Naive thymus-derived CD8-positive, alpha-beta T cell (primary cell): ENCODE data around the gene CNTRL. TPM values are rescaled to one million over a fixed set of nuclear protein-coding genes. Genes with fewer than 3 reads are reported as not detected.

ENCODE experiments used
- ATAC-seq, 2 donors: fragments of 150-1000 bp; cut with Tn5 transposase in 1 of 2; sonication (Bioruptor Pico), chemical (Tn5 transposase) in 1 of 2; 1 replicate in 1 of 2; 2 replicates in 1 of 2; pipeline ENCODE4 v1.10.0; 2021; ENCODE audit warnings: mild to moderate bottlenecking in 2 of 2, moderate library complexity in 2 of 2
- POLR2A ChIA-PET: fragments of 350-600 bp; sonication (Branson Sonifier 250); formaldehyde crosslinking; loops from one replicate; lab custom pipeline; 2021; ENCODE audit warnings: antibody characterized with exemption; lab: Charles Lee
- DNase-seq, 10 donors: peaks; one replicate each; pipeline versions ENCODE4 v3.0.0 to v3.0.0-alpha.2; 2020 to 2022
- H3K27ac Mint-ChIP-seq, 10 donors: one replicate each; pipeline ENCODE4 v1.8.0; 2020 to 2022; ENCODE audit warnings: mild to moderate bottlenecking in 10 of 10, mixed read lengths in 10 of 10, moderate library complexity in 4 of 10, inconsistent platforms in 1 of 10
- H3K27me3 Mint-ChIP-seq, 5 donors: one replicate each; pipeline ENCODE4 v1.8.0; 2021 to 2022; ENCODE audit warnings: mixed read lengths in 5 of 5
- H3K36me3 Mint-ChIP-seq, 3 donors: one replicate each; pipeline ENCODE4 v1.8.0; 2020 to 2022; ENCODE audit warnings: mixed read lengths in 3 of 3, mild to moderate bottlenecking in 2 of 3, inconsistent platforms in 1 of 3
- H3K4me1 Mint-ChIP-seq, 4 donors: one replicate each; pipeline ENCODE4 v1.8.0; 2021 to 2022; ENCODE audit warnings: mixed read lengths in 4 of 4
- H3K4me3 Mint-ChIP-seq, 10 donors: one replicate each; pipeline ENCODE4 v1.8.0; 2020 to 2022; ENCODE audit warnings: mild to moderate bottlenecking in 10 of 10, mixed read lengths in 10 of 10, moderate library complexity in 6 of 10, inconsistent platforms in 1 of 10
- H3K9me3 Mint-ChIP-seq, 9 donors: one replicate each; pipeline ENCODE4 v1.8.0; 2020 to 2022; ENCODE audit warnings: mixed read lengths in 9 of 9, mild to moderate bottlenecking in 3 of 9, inconsistent platforms in 1 of 9, moderate library complexity in 1 of 9
- polyA plus RNA-seq, 3 donors: library from polyadenylated mRNA; unstranded; fragments of 300-500 nt; fragmentation: Illumina TruSeq; gene quantifications; one replicate each; pipeline ENCODE4 v1.2.3, GENCODE V29; 2021
- total RNA-seq, 8 experiments: library from RNA in 2 of 8; stranded (reverse) in 2 of 8; gene quantifications; one replicate each; pipeline ENCODE4 v1.2.3 and lab custom pipeline; 2021 to 2026

CNTRL gene
- total and polyA plus RNA-seq, 5 experiments from 2014 or later = 6.5 to 115 (median 20.6) TPM

GRCh38 chr9:121196389-121196788 lies 121.6 kb downstream of the CNTRL start:
- POLR2A ChIA-PET = no interaction called here
- H3K4me3 Mint-ChIP-seq = peak overlapping the region; percentile 22 to 94 (median 69)
- ATAC-seq (peak; percentile 19 to 35), DNase-seq (no peak)
- no peaks in the 10 kb centered on the region for H3K27me3 Mint-ChIP-seq
- peak overlapping the region in 9 of 10 donors; percentile 4 to 88 (median 61) for H3K27ac Mint-ChIP-seq
- H3K9me3 Mint-ChIP-seq = no peaks in the 10 kb centered on the region
- peaks cover 30 to 88% (median 78%) of the 10 kb centered on the region in 4 donors for H3K4me1 Mint-ChIP-seq
- H3K36me3 Mint-ChIP-seq = peaks cover 0 to 14% (median 0%) of the 10 kb centered on the region in 3 donors

GRCh38 chr9:121197132-121197531 lies 122.4 kb downstream of the CNTRL start:
- Mint-ChIP-seq H3K27me3 (no peaks in the 10 kb centered on the region), H3K4me3 (peak overlapping the region; percentile 16 to 95 (median 66)), H3K27ac (peak overlapping the region in 5 of 10 donors; percentile 11 to 85 (median 74)), H3K36me3 (peaks cover 0 to 8% (median 0%) of the 10 kb centered on the region in 3 donors), H3K9me3 (peaks cover 0 to 2% (median 0%) of the 10 kb centered on the region in 9 donors), H3K4me1 (peaks cover 31 to 87% (median 73%) of the 10 kb centered on the region in 4 donors)
- ATAC-seq (no peak), DNase-seq (no peak)
- POLR2A ChIA-PET = no interaction called here

GRCh38 chr9:121198512-121199042 lies 123.8 kb downstream of the CNTRL start:
- Mint-ChIP-seq H3K27me3 (no peaks in the 10 kb centered on the region), H3K4me1 (peaks cover 33 to 80% (median 67%) of the 10 kb centered on the region in 4 donors), H3K36me3 (peaks cover 0 to 4% (median 0%) of the 10 kb centered on the region in 3 donors), H3K4me3 (peak overlapping the region; percentile 78 to 98 (median 94)), H3K27ac (peak overlapping the region in 7 of 10 donors; percentile 20 to 94 (median 73)), H3K9me3 (peaks cover 0 to 2% (median 0%) of the 10 kb centered on the region in 9 donors)
- no peak for ATAC-seq
- POLR2A ChIA-PET = interaction anchor here (1.3 kb wide), 1 partner anchor 24 kb away, joined by 3 read pairs; no protein-coding TSS in a partner anchor
- no peak for DNase-seq

GRCh38 chr9:121199921-121200320 lies 125.2 kb downstream of the CNTRL start:
- Mint-ChIP-seq H3K36me3 (peaks cover 0 to 4% (median 0%) of the 10 kb centered on the region in 3 donors), H3K27ac (peak overlapping the region in 9 of 10 donors; percentile 7 to 96 (median 94)), H3K4me3 (peak overlapping the region; percentile 78 to 98 (median 94)), H3K27me3 (no peaks in the 10 kb centered on the region), H3K9me3 (peaks cover 0 to 2% (median 0%) of the 10 kb centered on the region in 9 donors), H3K4me1 (peaks cover 29 to 75% (median 61%) of the 10 kb centered on the region in 4 donors)
- no peak for ATAC-seq
- POLR2A ChIA-PET = interaction anchor here (1.0 to 1.5 kb wide), 3 partner anchors 24 to 79 kb away, joined by 4 to 5 read pairs (median 4); no protein-coding TSS in a partner anchor
- DNase-seq = no peak

- DNase-seq (no peak), ATAC-seq (no peak)
- Mint-ChIP-seq H3K4me3 (peak overlapping the region; percentile 78 to 98 (median 94)), H3K36me3 (peaks cover 0 to 4% (median 0%) of the 10 kb centered on the region in 3 donors), H3K4me1 (peaks cover 26 to 71% (median 57%) of the 10 kb centered on the region in 4 donors), H3K9me3 (peaks cover 0 to 2% (median 0%) of the 10 kb centered on the region in 9 donors), H3K27ac (peak overlapping the region; percentile 7 to 96 (median 94)), H3K27me3 (no peaks in the 10 kb centered on the region)
- POLR2A ChIA-PET = interaction anchor here (0.9 to 2.2 kb wide), 8 partner anchors 13 to 488 kb away, joined by 3 to 22 read pairs (median 4); no protein-coding TSS in a partner anchor
Measured at GRCh38 chr9:121200356-121200755, 125.6 kb downstream of the CNTRL start.

GRCh38 chr9:121201045-121201737 lies 126.4 kb downstream of the CNTRL start:
- Mint-ChIP-seq H3K27ac (peak overlapping the region; percentile 89 to 99 (median 98)), H3K4me3 (peak overlapping the region; percentile 78 to 98 (median 94))
- POLR2A ChIA-PET = interaction anchor here (0.7 to 2.2 kb wide), 17 partner anchors 12 to 489 kb away, joined by 3 to 22 read pairs (median 4); partner anchors contain the start of gene FBXW2

GRCh38 chr9:121201738-121202533 lies 127.2 kb downstream of the CNTRL start, which contains the start of gene RAB14:
RAB14 (minus strand) TSS chr9:121201869; CDS start chr9:121193412, 8,457 bp downstream.
- no peaks in the 10 kb centered on the region for H3K27me3 Mint-ChIP-seq
- DNase-seq = peak; percentile 99 to 100 (median 100)
- peaks cover 21 to 62% (median 42%) of the 10 kb centered on the region in 4 donors for H3K4me1 Mint-ChIP-seq
- H3K9me3 Mint-ChIP-seq = peaks cover 0 to 2% (median 0%) of the 10 kb centered on the region in 9 donors
- peak; percentile 87 for ATAC-seq
- H3K36me3 Mint-ChIP-seq = peaks cover 0 to 4% (median 0%) of the 10 kb centered on the region in 3 donors
- peak within 1 kb of the TSS; percentile 78 to 98 (median 94) for H3K4me3 Mint-ChIP-seq
- H3K27ac Mint-ChIP-seq = peak within 1 kb of the TSS; percentile 89 to 99 (median 98)
- POLR2A ChIA-PET = interaction anchor here (0.7 to 2.2 kb wide), 17 partner anchors 12 to 489 kb away, joined by 3 to 22 read pairs (median 4); partner anchors contain the start of gene FBXW2

More at GRCh38 chr9:121201045-121201737, 126.4 kb downstream of the CNTRL start:
- ATAC-seq = peak; percentile 18 to 38
- Mint-ChIP-seq H3K4me1 (peaks cover 22 to 62% (median 48%) of the 10 kb centered on the region in 4 donors), H3K9me3 (peaks cover 0 to 2% (median 0%) of the 10 kb centered on the region in 9 donors), H3K27me3 (no peaks in the 10 kb centered on the region), H3K36me3 (peaks cover 0 to 4% (median 0%) of the 10 kb centered on the region in 3 donors)
- DNase-seq = peak; percentile 32 to 71 (median 54)

- H3K36me3 Mint-ChIP-seq = no peaks in the 10 kb centered on the region
- peaks cover 0 to 2% (median 0%) of the 10 kb centered on the region in 9 donors for H3K9me3 Mint-ChIP-seq
- no peak for ATAC-seq
- POLR2A ChIA-PET = no interaction called here
- peaks cover 16 to 58% (median 36%) of the 10 kb centered on the region in 4 donors for H3K4me1 Mint-ChIP-seq
- H3K4me3 Mint-ChIP-seq = peak overlapping the region in 1 of 10 donors; percentile 31
- H3K27me3 Mint-ChIP-seq = no peaks in the 10 kb centered on the region
- H3K27ac Mint-ChIP-seq = no peak overlapping the region
- DNase-seq = no peak
Measured at GRCh38 chr9:121204121-121204520, 129.4 kb downstream of the CNTRL start.

- H3K27ac Mint-ChIP-seq = no peak overlapping the region
- peaks cover 0 to 2% (median 0%) of the 10 kb centered on the region in 9 donors for H3K9me3 Mint-ChIP-seq
- no peaks in the 10 kb centered on the region for H3K36me3 Mint-ChIP-seq
- H3K4me1 Mint-ChIP-seq = peaks cover 15 to 53% (median 32%) of the 10 kb centered on the region in 4 donors
- DNase-seq = no peak
- ATAC-seq = no peak
- POLR2A ChIA-PET = no interaction called here
- H3K27me3 Mint-ChIP-seq = no peaks in the 10 kb centered on the region
- H3K4me3 Mint-ChIP-seq = no peak overlapping the region
Measured at GRCh38 chr9:121204611-121205010, 129.9 kb downstream of the CNTRL start.

GRCh38 chr9:121206516-121207370 lies 132.0 kb downstream of the CNTRL start:
- Mint-ChIP-seq H3K4me1 (peaks cover 7 to 43% (median 25%) of the 10 kb centered on the region in 4 donors), H3K4me3 (peak overlapping the region in 1 of 10 donors; percentile 43), H3K27ac (peak overlapping the region in 2 of 10 donors; percentile 60 to 83), H3K9me3 (no peaks in the 10 kb centered on the region), H3K36me3 (no peaks in the 10 kb centered on the region), H3K27me3 (no peaks in the 10 kb centered on the region)
- ATAC-seq = no peak
- DNase-seq = no peak
- POLR2A ChIA-PET = interaction anchor here (0.7 kb wide), 2 partner anchors 30 to 52 kb away, joined by 3 read pairs; no protein-coding TSS in a partner anchor
